ENCODE results near the gene ADGRB2.
A peak's percentile ranks its signal among the peaks of the same experiment; 100 is the strongest.

Gene ADGRB2, protein sequence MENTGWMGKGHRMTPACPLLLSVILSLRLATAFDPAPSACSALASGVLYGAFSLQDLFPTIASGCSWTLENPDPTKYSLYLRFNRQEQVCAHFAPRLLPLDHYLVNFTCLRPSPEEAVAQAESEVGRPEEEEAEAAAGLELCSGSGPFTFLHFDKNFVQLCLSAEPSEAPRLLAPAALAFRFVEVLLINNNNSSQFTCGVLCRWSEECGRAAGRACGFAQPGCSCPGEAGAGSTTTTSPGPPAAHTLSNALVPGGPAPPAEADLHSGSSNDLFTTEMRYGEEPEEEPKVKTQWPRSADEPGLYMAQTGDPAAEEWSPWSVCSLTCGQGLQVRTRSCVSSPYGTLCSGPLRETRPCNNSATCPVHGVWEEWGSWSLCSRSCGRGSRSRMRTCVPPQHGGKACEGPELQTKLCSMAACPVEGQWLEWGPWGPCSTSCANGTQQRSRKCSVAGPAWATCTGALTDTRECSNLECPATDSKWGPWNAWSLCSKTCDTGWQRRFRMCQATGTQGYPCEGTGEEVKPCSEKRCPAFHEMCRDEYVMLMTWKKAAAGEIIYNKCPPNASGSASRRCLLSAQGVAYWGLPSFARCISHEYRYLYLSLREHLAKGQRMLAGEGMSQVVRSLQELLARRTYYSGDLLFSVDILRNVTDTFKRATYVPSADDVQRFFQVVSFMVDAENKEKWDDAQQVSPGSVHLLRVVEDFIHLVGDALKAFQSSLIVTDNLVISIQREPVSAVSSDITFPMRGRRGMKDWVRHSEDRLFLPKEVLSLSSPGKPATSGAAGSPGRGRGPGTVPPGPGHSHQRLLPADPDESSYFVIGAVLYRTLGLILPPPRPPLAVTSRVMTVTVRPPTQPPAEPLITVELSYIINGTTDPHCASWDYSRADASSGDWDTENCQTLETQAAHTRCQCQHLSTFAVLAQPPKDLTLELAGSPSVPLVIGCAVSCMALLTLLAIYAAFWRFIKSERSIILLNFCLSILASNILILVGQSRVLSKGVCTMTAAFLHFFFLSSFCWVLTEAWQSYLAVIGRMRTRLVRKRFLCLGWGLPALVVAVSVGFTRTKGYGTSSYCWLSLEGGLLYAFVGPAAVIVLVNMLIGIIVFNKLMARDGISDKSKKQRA (N-terminal part only)

DNA sequence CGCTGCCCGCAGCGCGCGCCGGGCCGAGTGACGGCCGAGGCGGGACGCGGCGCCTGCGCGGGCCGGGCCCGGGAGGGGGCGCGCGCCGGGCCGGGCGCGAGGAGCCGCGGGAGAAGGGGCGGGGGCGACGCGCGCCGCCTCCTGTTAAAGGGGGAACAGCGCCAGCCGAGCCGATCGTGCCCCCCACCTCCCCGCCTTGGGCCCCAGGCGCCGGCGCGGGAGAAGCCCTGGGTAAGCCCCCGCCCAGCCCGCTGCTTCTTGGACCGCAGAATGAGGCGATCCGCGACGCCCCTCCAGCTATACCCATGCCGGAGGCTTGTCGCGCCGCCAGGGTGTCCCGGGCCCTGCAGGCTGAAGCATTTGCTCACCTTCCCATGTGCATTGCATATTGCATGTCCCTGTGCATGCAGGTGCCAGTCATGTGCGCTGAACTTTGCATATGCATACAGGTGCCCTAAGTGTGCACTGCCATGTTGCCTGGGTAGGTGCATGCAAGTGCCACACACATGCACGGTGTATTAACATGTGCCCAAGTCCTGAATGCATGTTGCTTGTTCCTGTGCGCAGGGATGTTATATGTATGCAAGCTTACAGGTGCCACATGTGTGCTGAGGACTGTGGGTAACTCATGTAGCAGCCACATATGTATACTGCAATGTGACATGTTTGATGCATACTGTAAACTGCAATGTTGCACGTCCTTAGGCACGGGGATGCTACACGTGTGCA lies at the start of gene ADGRB2:
Gene ADGRB2, minus strand, starts transcription at position 29 of the 729 bp plus-strand sequence. CDS start 7,119 bp downstream, outside the sequence.
- intact Hi-C loops (cut with DNase I) = loop anchor here (10.0 kb wide), 1 partner anchor 200 kb away; no protein-coding TSS in a partner anchor
- DNase-seq = peak in 30 of 42 donors; percentile 29 to 78 (median 56)

DNA sequence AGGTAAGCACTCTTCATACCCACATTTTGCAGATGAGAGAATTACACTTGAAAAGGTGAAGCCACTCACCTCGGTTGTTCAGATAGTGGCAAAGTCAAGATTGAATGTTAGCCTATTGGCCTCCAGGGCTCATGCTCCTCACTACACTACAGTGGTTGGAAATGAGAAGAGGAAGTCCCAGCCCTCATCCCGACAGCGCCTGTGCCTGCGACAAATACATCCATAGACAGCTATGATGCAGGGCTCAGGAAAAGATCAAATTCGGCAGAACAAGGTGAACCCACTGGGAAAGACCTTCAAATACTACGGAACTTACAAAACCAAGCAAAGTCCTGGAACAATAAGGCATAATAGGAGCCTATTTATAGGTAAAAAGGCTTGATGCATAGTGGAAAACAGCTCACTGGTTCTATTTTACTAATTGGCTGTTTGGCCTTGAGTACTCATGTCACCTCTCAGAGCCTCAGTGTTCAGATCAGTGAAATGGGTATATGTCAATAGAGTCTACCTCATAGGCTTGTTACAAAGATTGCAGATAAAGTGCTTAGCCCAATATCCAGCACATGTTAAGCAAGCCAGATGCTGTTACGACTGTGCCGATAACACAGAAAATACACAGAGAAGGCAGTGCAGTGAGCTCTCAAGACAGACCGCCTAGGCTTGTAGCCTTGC lies 48.2 kb upstream of the ADGRB2 start:
- intact Hi-C loops (cut with DNase I) = no loop called here
- peak in 7 of 42 donors; percentile 16 to 46 (median 20) for DNase-seq

DNA sequence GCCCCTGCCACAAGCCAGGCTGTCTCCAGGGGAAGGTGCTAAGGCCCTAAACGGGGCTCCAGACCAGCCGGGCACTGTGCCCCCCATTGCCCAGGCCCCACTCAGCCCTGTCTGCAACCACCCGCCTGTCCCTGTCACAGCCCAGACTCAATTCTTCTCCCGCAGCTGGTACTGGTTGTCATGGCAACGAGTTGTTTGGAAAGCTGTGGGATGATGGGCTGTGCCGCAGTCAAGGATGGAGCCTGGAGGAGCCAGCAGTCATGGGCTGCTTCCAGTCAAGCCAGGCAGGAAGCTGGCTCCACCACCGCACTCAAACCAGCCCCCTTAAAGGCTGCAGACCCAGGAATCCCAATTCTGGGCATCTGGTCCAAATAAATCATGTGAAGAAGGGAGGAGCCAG lies 47.5 kb upstream of the ADGRB2 start:
- intact Hi-C loops (cut with DNase I) = no loop called here

DNA sequence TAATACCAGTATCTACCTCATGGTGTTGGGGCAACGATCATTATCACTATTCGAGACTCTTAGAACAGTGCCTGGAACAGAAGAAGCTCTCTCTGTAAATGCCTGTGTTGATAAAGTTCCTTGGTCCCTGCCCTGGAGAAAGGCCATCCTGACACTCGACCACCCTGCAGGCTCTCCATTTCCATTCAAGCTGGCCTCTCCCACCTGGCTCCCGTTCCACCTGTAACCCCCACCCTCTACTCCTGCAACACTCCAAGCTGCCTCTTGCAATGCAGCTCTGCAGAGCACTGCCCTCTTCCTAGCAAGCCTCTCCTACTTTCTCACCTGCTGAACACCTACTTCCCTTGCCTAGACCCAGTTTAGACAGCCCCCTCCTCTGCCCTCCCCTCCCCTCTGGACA lies 45.6 kb upstream of the ADGRB2 start:
- intact Hi-C loops (cut with DNase I) = no loop called here

More for the DNA sequence above, 47.5 kb upstream of the ADGRB2 start:
- DNase-seq = peak; percentile 76 to 97 (median 91)

DNA sequence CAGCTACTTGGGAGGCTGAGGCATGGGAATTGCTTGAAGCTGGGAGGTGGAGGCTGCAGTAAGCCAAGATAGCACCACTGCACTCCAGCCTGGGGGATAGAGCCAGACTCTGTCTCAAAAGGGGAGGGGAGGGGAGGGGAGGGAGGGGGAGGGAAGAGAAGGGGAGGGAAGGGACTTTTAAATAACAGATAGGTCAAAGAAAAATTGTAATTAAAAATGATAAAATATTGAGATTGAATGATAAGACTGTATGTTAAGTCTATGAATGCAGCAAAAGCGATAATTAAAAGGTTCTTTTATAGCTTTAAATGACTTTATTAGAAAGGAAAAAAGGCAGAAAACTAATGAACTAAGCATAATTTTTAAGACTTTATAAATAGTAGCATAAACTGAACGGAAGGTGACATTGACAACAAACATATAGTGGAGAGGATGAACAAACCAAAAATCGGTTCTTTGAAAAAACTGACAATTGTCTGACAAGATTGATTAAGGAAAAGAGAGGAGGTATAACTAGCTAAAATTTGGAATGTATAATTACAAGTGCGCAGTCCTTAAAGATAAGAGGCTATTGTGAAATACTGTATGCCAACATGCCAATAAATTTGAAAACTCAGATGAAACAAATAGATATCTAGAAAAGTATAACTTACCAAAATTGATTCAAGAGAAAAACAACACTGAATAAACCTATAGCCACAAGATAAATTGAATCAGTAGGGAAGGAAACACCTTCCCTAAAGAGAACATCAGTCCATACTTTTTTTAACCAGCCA lies 43.3 kb upstream of the ADGRB2 start:
- peak in 2 of 42 donors; percentile 4 to 14 for DNase-seq
- intact Hi-C loops (cut with DNase I) = no loop called here

More for the DNA sequence above, 45.6 kb upstream of the ADGRB2 start:
- DNase-seq = peak in 7 of 42 donors; percentile 5 to 32 (median 10)

DNA sequence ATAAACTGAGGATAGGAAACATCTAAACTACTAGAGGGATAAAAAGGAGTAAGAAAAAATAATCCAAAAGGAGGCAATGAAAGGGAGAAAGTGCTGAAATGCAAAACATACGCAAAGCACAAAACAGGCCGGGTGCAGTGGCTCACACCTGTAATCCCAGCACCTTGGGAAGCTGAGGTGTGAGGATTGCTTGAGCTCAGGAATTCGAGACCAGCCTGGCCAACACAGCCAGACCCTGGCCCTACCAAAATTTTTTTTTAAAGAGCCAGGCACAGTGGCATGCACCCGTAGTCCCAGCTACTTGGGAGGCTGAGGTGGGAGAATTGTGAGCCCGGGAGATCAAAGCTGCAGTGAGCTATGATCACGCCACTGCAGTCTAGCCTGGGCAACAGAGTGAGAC lies 41.2 kb upstream of the ADGRB2 start:
- DNase-seq = peak in 15 of 42 donors; percentile 0 to 35 (median 9)
- intact Hi-C loops (cut with DNase I) = no loop called here

DNA sequence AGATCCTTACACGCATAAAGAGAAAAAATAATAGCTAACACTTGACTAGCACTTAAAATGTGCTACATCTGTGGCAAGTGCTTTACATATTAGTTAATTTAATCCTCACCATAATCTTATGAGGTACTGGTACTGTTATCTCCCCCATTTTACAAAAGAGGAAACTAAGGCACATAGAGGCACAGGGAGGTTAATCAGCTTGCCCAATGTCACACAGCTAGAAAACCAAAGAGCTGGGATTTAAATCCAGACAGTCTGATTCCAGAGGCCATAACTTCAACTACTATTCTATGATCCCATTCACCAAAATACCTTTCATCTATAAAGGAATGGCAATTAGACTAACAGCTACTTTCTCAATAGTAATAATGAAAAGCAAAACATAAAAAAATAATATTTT lies 40.0 kb upstream of the ADGRB2 start:
- DNase-seq = no peak
- intact Hi-C loops (cut with DNase I) = no loop called here

DNA sequence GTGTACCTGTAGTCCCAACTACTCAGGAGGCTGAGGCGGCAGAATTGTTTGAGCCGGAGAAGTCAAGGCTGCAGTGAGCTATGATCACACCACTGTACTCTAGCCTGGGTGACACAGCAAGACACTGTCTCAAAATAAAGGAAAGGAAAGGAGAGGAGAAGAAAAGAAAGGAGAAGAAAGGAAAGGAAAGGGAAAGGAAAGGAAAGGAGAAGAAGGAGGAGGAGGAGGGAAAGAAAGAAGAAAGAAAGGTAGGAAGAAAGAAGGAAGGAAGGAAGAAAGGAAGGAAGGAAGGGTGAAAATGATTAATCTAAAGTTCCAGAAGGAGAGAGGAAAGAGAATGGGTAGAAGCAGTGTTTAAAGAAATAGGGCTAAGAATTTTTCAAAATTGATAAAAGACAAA lies 39.5 kb upstream of the ADGRB2 start:
- DNase-seq = peak in 3 of 42 donors; percentile 2 to 42 (median 24)
- intact Hi-C loops (cut with DNase I) = no loop called here

DNA sequence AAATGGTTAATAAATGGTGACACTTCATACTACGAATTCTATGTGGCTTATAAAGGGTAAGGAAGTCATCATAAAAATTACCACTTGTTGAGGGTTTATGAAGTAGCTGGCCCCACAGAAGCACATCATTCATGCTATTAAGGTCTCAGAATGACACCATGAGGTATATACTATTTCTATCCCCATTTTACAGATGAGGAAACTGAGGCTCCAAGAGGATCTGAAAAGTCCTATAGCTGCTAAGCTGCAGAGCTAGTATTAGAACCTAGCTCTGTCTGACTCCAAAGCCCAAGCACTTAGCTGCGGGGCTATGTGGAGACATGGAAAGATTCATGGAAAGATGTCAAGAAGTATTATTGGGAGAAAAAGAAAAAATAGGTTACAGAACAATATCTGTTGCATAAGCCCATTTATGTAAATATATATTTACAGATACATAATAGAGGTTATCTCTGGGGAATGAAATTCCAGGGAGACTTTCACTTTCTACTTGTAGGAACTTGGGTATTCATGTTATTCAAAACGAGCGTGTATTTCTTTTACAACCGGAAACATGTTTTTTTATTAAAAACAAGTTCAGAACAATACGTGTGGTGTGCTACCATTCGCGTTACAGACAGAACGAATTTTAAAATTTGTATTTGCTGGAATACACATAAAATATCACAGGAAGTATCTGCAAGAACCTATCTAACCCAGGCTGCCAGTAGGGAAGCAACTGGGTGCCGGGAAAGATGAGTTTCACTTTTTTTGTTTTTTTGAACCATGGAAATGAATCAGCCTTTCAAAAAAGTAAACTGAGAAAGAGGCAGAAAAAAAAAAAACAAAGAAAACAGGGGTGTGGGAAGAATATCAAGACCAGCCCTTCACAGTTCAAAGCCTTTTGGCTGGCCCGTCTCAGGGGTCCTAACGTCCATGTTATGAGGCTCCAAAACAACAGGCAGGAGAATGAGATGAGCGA lies 38.3 kb upstream of the ADGRB2 start:
- intact Hi-C loops (cut with DNase I) = no loop called here
- DNase-seq = peak in 16 of 42 donors; percentile 5 to 53 (median 13)

DNA sequence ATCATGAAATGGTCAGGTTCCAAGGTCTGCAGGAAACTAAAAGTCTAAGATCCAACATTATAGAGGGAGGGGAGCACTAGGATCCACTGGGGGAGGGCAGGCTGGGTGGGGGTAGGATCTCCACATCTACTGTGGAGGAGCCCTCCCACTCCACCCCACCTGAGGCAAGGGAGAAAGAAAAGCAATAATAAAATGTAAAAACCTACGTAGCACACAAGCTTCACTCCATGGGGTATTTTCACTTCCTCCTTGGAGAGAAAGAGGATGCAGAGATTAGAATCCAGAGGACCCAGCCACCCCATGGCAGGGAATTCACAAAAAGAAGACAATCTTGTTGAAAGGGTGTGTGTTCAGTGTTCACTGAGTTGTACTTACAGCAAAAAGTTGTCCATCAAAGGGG lies 37.3 kb upstream of the ADGRB2 start:
- intact Hi-C loops (cut with DNase I) = no loop called here
- DNase-seq = peak in 12 of 42 donors; percentile 1 to 36 (median 9)

DNA sequence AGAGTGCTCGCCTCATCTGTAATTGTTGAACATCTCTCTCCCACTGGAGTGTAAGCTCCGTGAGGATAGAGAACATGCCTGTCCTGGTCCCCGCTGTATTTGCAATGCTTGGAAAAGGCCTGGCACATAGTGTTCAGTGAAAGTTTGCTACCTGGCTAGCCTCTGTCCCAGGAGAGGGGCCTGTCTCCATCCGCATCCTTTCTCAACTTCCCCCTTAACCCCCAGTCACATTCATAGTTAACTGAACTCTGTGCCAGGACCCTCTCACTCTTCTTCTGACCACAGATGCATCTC lies 36.5 kb upstream of the ADGRB2 start:
- DNase-seq = peak in 5 of 42 donors; percentile 0 to 33 (median 21)

DNA sequence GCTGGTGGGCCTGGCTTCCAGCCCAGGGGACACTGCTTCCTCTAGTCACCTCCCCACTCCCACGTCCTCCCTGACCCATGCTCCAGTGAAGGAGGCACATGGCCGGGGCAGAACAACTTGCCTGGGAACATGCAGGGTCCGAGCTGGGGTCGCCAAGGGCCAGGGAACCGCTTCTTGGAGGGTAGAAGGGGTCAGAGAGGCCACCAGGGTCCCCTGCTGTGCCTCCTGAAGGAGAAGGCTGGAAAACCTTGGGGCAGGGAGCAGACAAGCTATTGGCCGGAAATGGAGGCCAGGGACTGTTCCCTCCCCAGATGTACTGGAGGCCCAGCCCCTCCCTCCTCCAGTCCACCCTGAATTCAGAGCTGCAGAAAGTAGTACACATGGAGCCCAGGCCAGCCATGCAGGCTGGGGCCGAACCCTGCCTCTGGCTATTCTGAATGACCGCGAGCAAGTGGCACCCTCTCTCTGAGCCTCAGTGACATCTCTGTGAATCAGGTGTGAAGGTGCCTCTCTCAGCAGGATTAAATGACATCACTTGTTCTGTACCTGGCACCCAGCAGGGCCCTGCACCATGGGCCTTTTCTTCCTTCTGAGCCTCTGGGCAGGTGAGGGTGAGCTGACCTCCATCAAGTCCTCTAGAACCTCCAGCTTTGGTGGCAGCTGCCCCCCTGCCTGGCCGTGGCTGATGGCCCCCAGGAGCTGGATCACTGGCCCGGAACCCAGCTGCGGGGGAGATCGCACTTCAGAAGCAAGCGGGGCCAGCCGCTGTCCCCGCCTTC lies 35.9 kb upstream of the ADGRB2 start:
- intact Hi-C loops (cut with DNase I) = loop anchor here (10.0 kb wide), 1 partner anchor 165 kb away; no protein-coding TSS in a partner anchor
- DNase-seq = peak in 21 of 42 donors; percentile 2 to 39 (median 10)

More for the DNA sequence above, 36.5 kb upstream of the ADGRB2 start:
- intact Hi-C loops (cut with DNase I) = no loop called here

DNA sequence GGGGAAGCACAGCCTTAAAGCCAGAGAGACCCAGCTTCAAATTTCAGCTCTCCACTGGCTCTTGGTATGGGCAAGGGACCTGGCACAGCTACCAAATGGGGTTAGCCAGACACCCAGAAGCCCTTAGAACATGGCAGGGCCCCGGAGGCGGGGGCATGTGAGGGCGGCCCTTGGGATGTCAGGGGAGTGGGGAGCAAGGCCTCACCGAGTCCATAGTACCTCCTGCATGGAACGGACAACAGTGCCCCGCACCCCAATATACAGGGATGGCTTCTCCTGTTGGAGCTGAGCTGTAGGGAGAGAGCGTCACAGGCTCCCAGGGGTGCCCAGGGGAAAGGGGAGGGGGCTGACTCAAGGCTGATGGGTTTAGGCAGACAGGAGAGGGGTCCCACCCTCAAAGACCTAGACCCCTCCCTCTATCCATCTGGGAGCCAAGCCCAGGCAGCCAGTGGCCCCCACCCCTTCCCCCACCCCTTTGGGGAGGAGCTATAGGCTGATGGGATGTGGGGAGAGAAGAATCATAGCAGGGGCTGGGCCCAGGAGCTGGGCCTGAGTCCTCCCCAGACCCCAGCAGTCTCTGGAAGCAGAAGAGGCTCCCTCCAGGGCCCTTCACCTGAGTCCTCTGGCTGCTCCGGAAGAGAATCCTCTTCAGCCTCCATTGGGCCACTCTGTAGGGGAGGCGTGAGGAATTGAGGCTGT lies 35.2 kb upstream of the ADGRB2 start:
- intact Hi-C loops (cut with DNase I) = loop anchor here (10.0 kb wide), 1 partner anchor 165 kb away; no protein-coding TSS in a partner anchor
- peak in 19 of 42 donors; percentile 1 to 36 (median 8) for DNase-seq

DNA sequence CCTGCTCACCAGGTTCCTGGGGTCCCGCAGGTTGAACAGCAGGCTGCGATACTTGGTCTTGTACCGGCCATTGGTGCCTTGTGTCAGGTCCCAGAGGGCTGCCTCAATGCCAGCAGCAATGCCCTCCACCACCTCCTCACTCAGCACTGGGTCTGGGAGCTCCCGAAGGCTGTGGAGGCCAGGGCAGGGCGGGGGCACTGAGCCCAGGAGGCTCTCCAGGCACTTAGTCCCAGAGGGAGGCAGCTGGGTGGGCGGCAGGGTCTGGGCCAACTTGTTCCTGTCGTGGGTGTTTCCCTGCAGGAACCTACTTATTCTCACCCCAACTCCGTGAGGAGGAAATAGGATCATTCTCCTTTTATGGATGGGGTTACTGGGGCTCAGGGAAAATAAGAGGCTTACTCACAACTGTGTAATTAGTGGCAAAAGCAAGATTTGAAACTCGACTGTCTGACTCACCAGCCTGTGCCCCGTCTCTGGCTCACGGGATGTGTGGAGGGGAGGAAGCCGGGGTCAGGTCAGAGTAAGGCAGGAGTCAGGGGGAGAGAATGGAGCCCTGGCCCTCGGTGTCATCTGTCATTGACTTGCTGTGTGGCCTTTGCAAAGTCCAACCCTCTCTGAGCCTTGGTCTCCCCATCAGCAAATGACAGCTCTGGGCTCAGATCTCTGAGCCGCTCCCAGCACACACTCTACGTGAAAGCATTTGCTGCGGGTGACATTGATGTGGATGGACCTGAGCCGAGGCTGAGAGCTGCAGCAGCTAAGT lies 34.5 kb upstream of the ADGRB2 start:
- DNase-seq = peak in 18 of 42 donors; percentile 1 to 47 (median 14)
- intact Hi-C loops (cut with DNase I) = loop anchor here (10.0 kb wide), 1 partner anchor 166 kb away; no protein-coding TSS in a partner anchor

All from head of caudate nucleus (tissue), 42 donors.